A549 (cell line): ENCODE data around the gene CNNM2.

Source experiments
- CBX8 ChIP-seq: fragments of 200-600 bp; sonication (generic); IDR thresholded peaks from 2 replicates; pipeline ENCODE4 v1.6.1; 2016
- EP300 ChIP-seq, 2 experiments: fragments of >200 bp; sonication (Bioruptor Twin); formaldehyde crosslinking; IDR thresholded peaks; 2 replicates in 1 of 2; 3 replicates in 1 of 2; pipeline ENCODE4 v1.6.1; 2016 to 2017
- JUNB ChIP-seq: fragments of >200 bp; sonication (Bioruptor Twin); formaldehyde crosslinking; IDR thresholded peaks from 2 replicates; pipeline ENCODE4 v1.6.1; 2016
- MAZ ChIP-seq: fragments of 150-350 bp; IDR thresholded peaks from 2 replicates; pipeline ENCODE4 v1.6.1; 2014; ENCODE audit warnings: antibody characterized with exemption, low read depth, low read length, borderline replicate concordance
- PBX3 ChIP-seq: IDR thresholded peaks from 2 replicates; pipeline ENCODE4 v1.6.1; 2012
- POLR2AphosphoS2 ChIP-seq: conservative IDR thresholded peaks from 2 replicates; pipeline ENCODE4 v1.6.1; 2012; ENCODE audit warnings: low read length, improper control_type of control experiment, inconsistent platforms
- REST ChIP-seq: fragments of 200-600 bp; sonication (generic); IDR thresholded peaks from 2 replicates; pipeline ENCODE4 v1.6.1; 2016; ENCODE audit warnings: antibody characterized with exemption, mild to moderate bottlenecking, moderate library complexity
- TF ChIP-seq, protein P1 (sequence below): fragments of >200 bp; sonication (Bioruptor Twin); formaldehyde crosslinking; IDR thresholded peaks from 3 replicates; pipeline ENCODE4 v1.5.1; 2016

- TF ChIP-seq POLR2AphosphoS2: no peak
- no peak for TF ChIP-seq EP300 (IDR thresholded peaks at IDR 0.05)
- TF ChIP-seq, protein P1, sequence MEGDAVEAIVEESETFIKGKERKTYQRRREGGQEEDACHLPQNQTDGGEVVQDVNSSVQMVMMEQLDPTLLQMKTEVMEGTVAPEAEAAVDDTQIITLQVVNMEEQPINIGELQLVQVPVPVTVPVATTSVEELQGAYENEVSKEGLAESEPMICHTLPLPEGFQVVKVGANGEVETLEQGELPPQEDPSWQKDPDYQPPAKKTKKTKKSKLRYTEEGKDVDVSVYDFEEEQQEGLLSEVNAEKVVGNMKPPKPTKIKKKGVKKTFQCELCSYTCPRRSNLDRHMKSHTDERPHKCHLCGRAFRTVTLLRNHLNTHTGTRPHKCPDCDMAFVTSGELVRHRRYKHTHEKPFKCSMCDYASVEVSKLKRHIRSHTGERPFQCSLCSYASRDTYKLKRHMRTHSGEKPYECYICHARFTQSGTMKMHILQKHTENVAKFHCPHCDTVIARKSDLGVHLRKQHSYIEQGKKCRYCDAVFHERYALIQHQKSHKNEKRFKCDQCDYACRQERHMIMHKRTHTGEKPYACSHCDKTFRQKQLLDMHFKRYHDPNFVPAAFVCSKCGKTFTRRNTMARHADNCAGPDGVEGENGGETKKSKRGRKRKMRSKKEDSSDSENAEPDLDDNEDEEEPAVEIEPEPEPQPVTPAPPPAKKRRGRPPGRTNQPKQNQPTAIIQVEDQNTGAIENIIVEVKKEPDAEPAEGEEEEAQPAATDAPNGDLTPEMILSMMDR: no peak
- TF ChIP-seq PBX3: no peak
- TF ChIP-seq JUNB: no peak
- no peak for TF ChIP-seq REST
- no peak for TF ChIP-seq MAZ
- no peak for TF ChIP-seq CBX8
Observed at GRCh38 chr10:103038570-103038969, 120.5 kb downstream of the CNNM2 start.
